GM23338 (cell line): Measurements from ENCODE around the gene CHTF8. TPM values are rescaled to one million over a fixed set of nuclear protein-coding genes. Genes with fewer than 3 reads are reported as not detected.

Experiments used
- ATAC-seq: fragments of 200-7000 bp; cut with Tn5 transposase; 3 replicates; pipeline ENCODE4 v1.9.1; 2020
- DNase-seq: peaks from one replicate; pipeline ENCODE4 v3.0.0-alpha.2; 2015; ENCODE audit warnings: low spot score
- H2AFZ ChIP-seq: fragments of 200-600 bp; sonication (generic); 2 replicates; pipeline ENCODE4 v1.8.0; 2016; ENCODE audit warnings: antibody characterized with exemption, mild to moderate bottlenecking, moderate library complexity
- H3F3A ChIP-seq: fragments of 200-600 bp; sonication (generic); replicated peaks from 2 replicates; pipeline ENCODE4 v1.8.0; 2017; ENCODE audit warnings: antibody characterized with exemption, mixed run types, low read depth
- H3K27ac ChIP-seq: fragments of 200-600 bp; sonication (generic); 2 replicates; pipeline ENCODE4 v1.6.1; 2016; ENCODE audit warnings: low read depth
- H3K27me3 ChIP-seq: fragments of 200-600 bp; sonication (generic); 2 replicates; pipeline ENCODE4 v1.8.0; 2016; ENCODE audit warnings: mild to moderate bottlenecking, mixed run types, moderate library complexity; ENCODE audit not compliant: insufficient read depth
- H3K36me3 ChIP-seq: fragments of 200-600 bp; sonication (generic); 2 replicates; pipeline ENCODE4 v1.8.0; 2016; ENCODE audit warnings: mild to moderate bottlenecking; ENCODE audit not compliant: insufficient read depth
- H3K4me1 ChIP-seq: fragments of 200-600 bp; sonication (generic); 2 replicates; pipeline ENCODE4 v1.8.0; 2016; ENCODE audit warnings: mild to moderate bottlenecking, moderate library complexity; ENCODE audit not compliant: insufficient read depth
- H3K4me2 ChIP-seq: fragments of 200-600 bp; sonication (generic); 2 replicates; pipeline ENCODE4 v1.7.1; 2017; ENCODE audit warnings: mixed run types
- H3K4me3 ChIP-seq: fragments of 200-600 bp; sonication (generic); 2 replicates; pipeline ENCODE4 v1.6.1; 2016; ENCODE audit warnings: mixed run types
- H3K79me2 ChIP-seq: fragments of 200-600 bp; sonication (generic); replicated peaks from 2 replicates; pipeline ENCODE4 v1.8.0; 2017; ENCODE audit warnings: mild to moderate bottlenecking; ENCODE audit not compliant: insufficient read depth
- H3K9me2 ChIP-seq: fragments of 200-600 bp; sonication (generic); 2 replicates; pipeline ENCODE4 v1.8.0; 2017; ENCODE audit not compliant: insufficient read depth
- H4K20me1 ChIP-seq: fragments of 200-600 bp; sonication (generic); replicated peaks from 2 replicates; pipeline ENCODE4 v1.8.0; 2017; ENCODE audit warnings: mild to moderate bottlenecking; ENCODE audit not compliant: insufficient read depth
- H3K27ac Mint-ChIP-seq: 2 replicates; pipeline ENCODE4 v1.8.0; 2020; ENCODE audit warnings: inconsistent platforms, mild to moderate bottlenecking, moderate library complexity, mixed read lengths
- H3K27me3 Mint-ChIP-seq: 3 replicates; pipeline ENCODE4 v1.8.0; 2022; ENCODE audit warnings: low read depth, mild to moderate bottlenecking, moderate library complexity, mixed read lengths, inconsistent platforms; ENCODE audit not compliant: insufficient read depth, poor library complexity
- H3K36me3 Mint-ChIP-seq: 3 replicates; pipeline ENCODE4 v1.8.0; 2021; ENCODE audit warnings: low read depth, mild to moderate bottlenecking, inconsistent platforms, moderate library complexity, mixed read lengths
- H3K4me1 Mint-ChIP-seq: 3 replicates; pipeline ENCODE4 v1.8.0; 2020; ENCODE audit warnings: mild to moderate bottlenecking, inconsistent platforms, mixed read lengths
- H3K4me3 Mint-ChIP-seq: 3 replicates; pipeline ENCODE4 v1.8.0; 2021; ENCODE audit warnings: moderate library complexity, mild to moderate bottlenecking, inconsistent platforms, mixed read lengths
- H3K9me3 Mint-ChIP-seq: 3 replicates; pipeline ENCODE4 v1.8.0; 2020; ENCODE audit warnings: moderate library complexity, mild to moderate bottlenecking, inconsistent platforms, mixed read lengths
- CREB1 ChIP-seq: fragments of 250-450 bp; sonication (Bioruptor Pico); IDR thresholded peaks from 2 replicates; pipeline ENCODE4 v1.5.0; 2020; ENCODE audit warnings: low read depth, mild to moderate bottlenecking, moderate library complexity
- EZH2 ChIP-seq: fragments of 200-600 bp; sonication (generic); IDR thresholded peaks from one replicate; pipeline ENCODE4 v1.8.0; 2017; ENCODE audit warnings: antibody characterized with exemption, mild to moderate bottlenecking, low read depth; ENCODE audit not compliant: unreplicated experiment
- EZH2phosphoT487 ChIP-seq: fragments of 200-600 bp; sonication (generic); IDR thresholded peaks from one replicate; pipeline ENCODE4 v1.8.1; 2018; ENCODE audit warnings: antibody characterized with exemption; ENCODE audit not compliant: unreplicated experiment
- JUNB ChIP-seq: IDR thresholded peaks from one replicate; pipeline ENCODE4 v1.6.1; 2016; ENCODE audit warnings: antibody characterized with exemption; ENCODE audit not compliant: unreplicated experiment
- NANOG ChIP-seq: IDR thresholded peaks from 2 replicates; pipeline ENCODE4 v1.6.1; 2016; ENCODE audit warnings: antibody characterized with exemption, borderline replicate concordance
- POLR2AphosphoS5 ChIP-seq: IDR thresholded peaks from 2 replicates; pipeline ENCODE4 v1.6.1; 2016; ENCODE audit warnings: antibody characterized with exemption, low read depth
- STAT1 ChIP-seq: IDR thresholded peaks from one replicate; pipeline ENCODE4 v1.6.1; 2016; ENCODE audit warnings: antibody characterized with exemption; ENCODE audit not compliant: unreplicated experiment
- ZNF114 ChIP-seq: fragments of 250-450 bp; sonication (Bioruptor Pico); IDR thresholded peaks from 2 replicates; pipeline ENCODE4 v1.5.0; 2020; ENCODE audit warnings: mild to moderate bottlenecking, moderate library complexity
- ZNF331 ChIP-seq: fragments of 250-450 bp; sonication (Bioruptor Pico); IDR thresholded peaks from 2 replicates; pipeline ENCODE4 v1.5.0; 2020; ENCODE audit warnings: low read depth, mild to moderate bottlenecking, moderate library complexity
- ZNF462 ChIP-seq: fragments of 250-450 bp; sonication (Bioruptor Pico); IDR thresholded peaks from 2 replicates; pipeline ENCODE4 v1.5.0; 2020; ENCODE audit warnings: mild to moderate bottlenecking, moderate library complexity
- polyA plus RNA-seq: library from polyadenylated mRNA; unstranded; fragments of >200 nt; fragmentation: Nextera tagmentation; extraction: Ambion mirVana; gene quantifications from 2 replicates; pipeline ENCODE4 v1.2.1, GENCODE V29; 2016
- total RNA-seq: library from RNA; depleted of rRNA; stranded (reverse); fragments of >200 nt; shearing (Covaris generic); gene quantifications from 2 replicates; pipeline ENCODE4 v1.2.3, GENCODE V29; 2014
- TF ChIP-seq, protein P1 (sequence below), 2 experiments: fragments of 200-600 bp in 1 of 2; sonication (generic) in 1 of 2; conservative IDR thresholded peaks; 2 replicates each; pipeline versions ENCODE4 v1.5.1 to v1.6.1; 2016 to 2017; ENCODE audit warnings: antibody characterized with exemption in 2 of 2, low read depth in 2 of 2, mild to moderate bottlenecking in 2 of 2, moderate library complexity in 1 of 2
- TF ChIP-seq, protein P2 (sequence below): IDR thresholded peaks from 2 replicates; pipeline ENCODE4 v1.6.1; 2016; ENCODE audit warnings: antibody characterized with exemption
- TF ChIP-seq, protein P3 (sequence below): IDR thresholded peaks from one replicate; pipeline ENCODE4 v1.6.1; 2018; ENCODE audit warnings: antibody characterized with exemption; ENCODE audit not compliant: unreplicated experiment

CHTF8 gene
- total and polyA plus RNA-seq, 2 experiments from 2014 or later = 24.4 to 155 TPM

GRCh38 chr16:69095193-69095592 lies 37.2 kb downstream of the CHTF8 start:
- no peak overlapping the region for H3K4me3 Mint-ChIP-seq

More at GRCh38 chr16:69095193-69095592, 37.2 kb downstream of the CHTF8 start:
- ATAC-seq = no peak
- no peak overlapping the region for H3K4me3 ChIP-seq
- no peak overlapping the region for H3K27ac Mint-ChIP-seq
- no peak overlapping the region; the same call in 1 of the 2 replicates for H2AFZ ChIP-seq
- H3K27me3 ChIP-seq = no peaks in the 10 kb centered on the region
- H3F3A ChIP-seq = peaks cover 11% of the 10 kb centered on the region; the same call in 1 of the 2 replicates
- peaks cover 18% of the 10 kb centered on the region for H3K4me1 ChIP-seq
- no peak for DNase-seq
- TF ChIP-seq EZH2phosphoT487 (no peak), ZNF462 (CRISPR knock-in tag) (no peak), ZNF331 (CRISPR knock-in tag) (no peak), JUNB (no peak), POLR2AphosphoS5 (no peak), CREB1 (CRISPR knock-in tag) (no peak), ZNF114 (CRISPR knock-in tag) (no peak), NANOG (no peak), STAT1 (no peak), EZH2 (no peak)
- TF ChIP-seq, protein P1, sequence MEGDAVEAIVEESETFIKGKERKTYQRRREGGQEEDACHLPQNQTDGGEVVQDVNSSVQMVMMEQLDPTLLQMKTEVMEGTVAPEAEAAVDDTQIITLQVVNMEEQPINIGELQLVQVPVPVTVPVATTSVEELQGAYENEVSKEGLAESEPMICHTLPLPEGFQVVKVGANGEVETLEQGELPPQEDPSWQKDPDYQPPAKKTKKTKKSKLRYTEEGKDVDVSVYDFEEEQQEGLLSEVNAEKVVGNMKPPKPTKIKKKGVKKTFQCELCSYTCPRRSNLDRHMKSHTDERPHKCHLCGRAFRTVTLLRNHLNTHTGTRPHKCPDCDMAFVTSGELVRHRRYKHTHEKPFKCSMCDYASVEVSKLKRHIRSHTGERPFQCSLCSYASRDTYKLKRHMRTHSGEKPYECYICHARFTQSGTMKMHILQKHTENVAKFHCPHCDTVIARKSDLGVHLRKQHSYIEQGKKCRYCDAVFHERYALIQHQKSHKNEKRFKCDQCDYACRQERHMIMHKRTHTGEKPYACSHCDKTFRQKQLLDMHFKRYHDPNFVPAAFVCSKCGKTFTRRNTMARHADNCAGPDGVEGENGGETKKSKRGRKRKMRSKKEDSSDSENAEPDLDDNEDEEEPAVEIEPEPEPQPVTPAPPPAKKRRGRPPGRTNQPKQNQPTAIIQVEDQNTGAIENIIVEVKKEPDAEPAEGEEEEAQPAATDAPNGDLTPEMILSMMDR (conservative IDR thresholded peaks at IDR 0.05; ENCODE audit: low read depth in 2 of 2) = no peak
- TF ChIP-seq, protein P2, sequence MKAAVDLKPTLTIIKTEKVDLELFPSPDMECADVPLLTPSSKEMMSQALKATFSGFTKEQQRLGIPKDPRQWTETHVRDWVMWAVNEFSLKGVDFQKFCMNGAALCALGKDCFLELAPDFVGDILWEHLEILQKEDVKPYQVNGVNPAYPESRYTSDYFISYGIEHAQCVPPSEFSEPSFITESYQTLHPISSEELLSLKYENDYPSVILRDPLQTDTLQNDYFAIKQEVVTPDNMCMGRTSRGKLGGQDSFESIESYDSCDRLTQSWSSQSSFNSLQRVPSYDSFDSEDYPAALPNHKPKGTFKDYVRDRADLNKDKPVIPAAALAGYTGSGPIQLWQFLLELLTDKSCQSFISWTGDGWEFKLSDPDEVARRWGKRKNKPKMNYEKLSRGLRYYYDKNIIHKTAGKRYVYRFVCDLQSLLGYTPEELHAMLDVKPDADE = no peak
- TF ChIP-seq, protein P3, sequence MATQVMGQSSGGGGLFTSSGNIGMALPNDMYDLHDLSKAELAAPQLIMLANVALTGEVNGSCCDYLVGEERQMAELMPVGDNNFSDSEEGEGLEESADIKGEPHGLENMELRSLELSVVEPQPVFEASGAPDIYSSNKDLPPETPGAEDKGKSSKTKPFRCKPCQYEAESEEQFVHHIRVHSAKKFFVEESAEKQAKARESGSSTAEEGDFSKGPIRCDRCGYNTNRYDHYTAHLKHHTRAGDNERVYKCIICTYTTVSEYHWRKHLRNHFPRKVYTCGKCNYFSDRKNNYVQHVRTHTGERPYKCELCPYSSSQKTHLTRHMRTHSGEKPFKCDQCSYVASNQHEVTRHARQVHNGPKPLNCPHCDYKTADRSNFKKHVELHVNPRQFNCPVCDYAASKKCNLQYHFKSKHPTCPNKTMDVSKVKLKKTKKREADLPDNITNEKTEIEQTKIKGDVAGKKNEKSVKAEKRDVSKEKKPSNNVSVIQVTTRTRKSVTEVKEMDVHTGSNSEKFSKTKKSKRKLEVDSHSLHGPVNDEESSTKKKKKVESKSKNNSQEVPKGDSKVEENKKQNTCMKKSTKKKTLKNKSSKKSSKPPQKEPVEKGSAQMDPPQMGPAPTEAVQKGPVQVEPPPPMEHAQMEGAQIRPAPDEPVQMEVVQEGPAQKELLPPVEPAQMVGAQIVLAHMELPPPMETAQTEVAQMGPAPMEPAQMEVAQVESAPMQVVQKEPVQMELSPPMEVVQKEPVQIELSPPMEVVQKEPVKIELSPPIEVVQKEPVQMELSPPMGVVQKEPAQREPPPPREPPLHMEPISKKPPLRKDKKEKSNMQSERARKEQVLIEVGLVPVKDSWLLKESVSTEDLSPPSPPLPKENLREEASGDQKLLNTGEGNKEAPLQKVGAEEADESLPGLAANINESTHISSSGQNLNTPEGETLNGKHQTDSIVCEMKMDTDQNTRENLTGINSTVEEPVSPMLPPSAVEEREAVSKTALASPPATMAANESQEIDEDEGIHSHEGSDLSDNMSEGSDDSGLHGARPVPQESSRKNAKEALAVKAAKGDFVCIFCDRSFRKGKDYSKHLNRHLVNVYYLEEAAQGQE = no peak
- no peaks in the 10 kb centered on the region for H3K36me3 ChIP-seq
- H3K9me2 ChIP-seq = no peaks in the 10 kb centered on the region
- H4K20me1 ChIP-seq = no peaks in the 10 kb centered on the region
- H3K9me3 Mint-ChIP-seq = no peaks in the 10 kb centered on the region
- H3K36me3 Mint-ChIP-seq = no peaks in the 10 kb centered on the region
- H3K4me1 Mint-ChIP-seq = peaks cover 30% of the 10 kb centered on the region
- H3K4me2 ChIP-seq = no peak overlapping the region
- no peak overlapping the region for H3K27ac ChIP-seq
- peaks cover 5% of the 10 kb centered on the region for H3K27me3 Mint-ChIP-seq
- no peaks in the 10 kb centered on the region for H3K79me2 ChIP-seq
